CD1c-positive myeloid dendritic cell (primary cell): ENCODE data around the gene CCT3.
A peak's percentile ranks its signal among the peaks of the same experiment; 100 is the strongest.
"Not testable (repeated sequence)": the region's sequence is repeated elsewhere in the genome, so short reads cannot be mapped to it uniquely, and the experiment has no call there.

Experiments used
- DNase-seq: peaks from one replicate; pipeline ENCODE4 v3.0.0-alpha.2; 2016; ENCODE audit errors: extremely low spot score

The CCT3 gene

GRCh38 chr1:156338180-156338976 is at the start of gene CCT3, which contains the start of gene TSACC:
TSS of gene CCT3 (minus strand) at chr1:156338292. CDS start at chr1:156338184, 108 bp downstream.
TSS of gene TSACC (plus strand) at chr1:156338526. CDS start at chr1:156339758, 1,232 bp downstream.
- peak; percentile 99 for DNase-seq

GRCh38 chr1:156387870-156388173 is 49.7 kb upstream of the CCT3 start:
- DNase-seq: no peak

GRCh38 chr1:156386949-156387869 is 49.1 kb upstream of the CCT3 start:
- no peak for DNase-seq

- DNase-seq: no peak
Measured at GRCh38 chr1:156386134-156386901, 48.2 kb upstream of the CCT3 start.

GRCh38 chr1:156385534-156386031 is 47.5 kb upstream of the CCT3 start:
- peak; percentile 79 for DNase-seq

- no peak for DNase-seq
Measured at GRCh38 chr1:156384658-156385057, 46.6 kb upstream of the CCT3 start.

GRCh38 chr1:156384007-156384406 is 45.9 kb upstream of the CCT3 start:
- peak; percentile 78 for DNase-seq

GRCh38 chr1:156383023-156383422 is 44.9 kb upstream of the CCT3 start:
- DNase-seq: peak; percentile 59

GRCh38 chr1:156382561-156382960 is 44.5 kb upstream of the CCT3 start:
- DNase-seq: no peak

- DNase-seq: no peak
Measured at GRCh38 chr1:156379420-156380165, 41.5 kb upstream of the CCT3 start.

- no peak for DNase-seq
Measured at GRCh38 chr1:156378557-156378956, 40.5 kb upstream of the CCT3 start.

- peak; percentile 47 for DNase-seq
Measured at GRCh38 chr1:156376958-156377919, 39.1 kb upstream of the CCT3 start.

- peak; percentile 62 for DNase-seq
Measured at GRCh38 chr1:156376146-156376545, 38.1 kb upstream of the CCT3 start.

- DNase-seq: no peak
Measured at GRCh38 chr1:156373546-156373945, 35.5 kb upstream of the CCT3 start.

GRCh38 chr1:156372876-156373275 is 34.8 kb upstream of the CCT3 start:
- no peak for DNase-seq

GRCh38 chr1:156372265-156372586 is 34.1 kb upstream of the CCT3 start:
- no peak for DNase-seq

GRCh38 chr1:156371553-156372264 is 33.6 kb upstream of the CCT3 start:
- DNase-seq: peak; percentile 60

GRCh38 chr1:156369685-156370286 is 31.7 kb upstream of the CCT3 start:
- not testable (repeated sequence) for DNase-seq
